IPS-15b (cell line): Measurements from ENCODE around the gene MSMB.

ENCODE experiments used
- H3K27me3 ChIP-seq: one replicate; pipeline ENCODE4 v1.6.1; 2013; ENCODE audit warnings: low read length; ENCODE audit not compliant: control insufficient read depth, insufficient read depth
- H3K36me3 ChIP-seq: one replicate; pipeline ENCODE4 v1.6.1; 2013; ENCODE audit warnings: low read length; ENCODE audit not compliant: control insufficient read depth, insufficient read depth
- H3K4me1 ChIP-seq: one replicate; pipeline ENCODE4 v1.6.1; 2013; ENCODE audit warnings: mild to moderate bottlenecking, low read length; ENCODE audit not compliant: control insufficient read depth, insufficient read depth
- H3K4me3 ChIP-seq: one replicate; pipeline ENCODE4 v1.5.1; 2013; ENCODE audit warnings: low read depth, low read length
- H3K9ac ChIP-seq: one replicate; pipeline ENCODE4 v1.6.1; 2013; ENCODE audit warnings: low read depth, mild to moderate bottlenecking, low read length
- H3K9me3 ChIP-seq: one replicate; pipeline ENCODE4 v1.6.1; 2013; ENCODE audit warnings: mild to moderate bottlenecking, low read length; ENCODE audit not compliant: control insufficient read depth, insufficient read depth

MSMB gene

GRCh38 chr10:46080886-46081285 lies 34.8 kb upstream of the MSMB start:
- H3K36me3 ChIP-seq = no peaks in the 10 kb centered on the region
- no peaks in the 10 kb centered on the region for H3K9me3 ChIP-seq
- no peak overlapping the region for H3K4me3 ChIP-seq
- no peak overlapping the region for H3K9ac ChIP-seq
- no peaks in the 10 kb centered on the region for H3K27me3 ChIP-seq
- H3K4me1 ChIP-seq = no peaks in the 10 kb centered on the region

- Histone ChIP-seq H3K9me3 (no peaks in the 10 kb centered on the region), H3K4me3 (no peak overlapping the region)
These were observed 33.9 kb upstream of the MSMB start for GRCh38 chr10:46079831-46080585.

GRCh38 chr10:46077731-46078413 lies 31.8 kb upstream of the MSMB start:
- H3K9me3 ChIP-seq = no peaks in the 10 kb centered on the region
- no peak overlapping the region for H3K4me3 ChIP-seq
- H3K27me3 ChIP-seq = no peaks in the 10 kb centered on the region
- no peak overlapping the region for H3K9ac ChIP-seq
- no peaks in the 10 kb centered on the region for H3K4me1 ChIP-seq
- H3K36me3 ChIP-seq = no peaks in the 10 kb centered on the region

More at GRCh38 chr10:46079831-46080585, 33.9 kb upstream of the MSMB start:
- Histone ChIP-seq H3K9ac (no peak overlapping the region), H3K36me3 (no peaks in the 10 kb centered on the region), H3K4me1 (no peaks in the 10 kb centered on the region), H3K27me3 (no peaks in the 10 kb centered on the region)

GRCh38 chr10:46077141-46077554 lies 31.1 kb upstream of the MSMB start:
- H3K4me1 ChIP-seq = no peaks in the 10 kb centered on the region
- no peak overlapping the region for H3K9ac ChIP-seq
- H3K9me3 ChIP-seq = no peaks in the 10 kb centered on the region
- H3K4me3 ChIP-seq = no peak overlapping the region
- H3K36me3 ChIP-seq = no peaks in the 10 kb centered on the region
- no peaks in the 10 kb centered on the region for H3K27me3 ChIP-seq

GRCh38 chr10:46075869-46076268 lies 29.8 kb upstream of the MSMB start:
- no peaks in the 10 kb centered on the region for H3K4me1 ChIP-seq

GRCh38 chr10:46074196-46074946 lies 28.3 kb upstream of the MSMB start:
- no peaks in the 10 kb centered on the region for H3K4me1 ChIP-seq
- H3K36me3 ChIP-seq = no peaks in the 10 kb centered on the region
- no peak overlapping the region for H3K9ac ChIP-seq
- no peaks in the 10 kb centered on the region for H3K27me3 ChIP-seq
- no peak overlapping the region for H3K4me3 ChIP-seq
- no peaks in the 10 kb centered on the region for H3K9me3 ChIP-seq

More at GRCh38 chr10:46075869-46076268, 29.8 kb upstream of the MSMB start:
- no peaks in the 10 kb centered on the region for H3K27me3 ChIP-seq
- no peak overlapping the region for H3K4me3 ChIP-seq
- H3K9ac ChIP-seq = no peak overlapping the region
- H3K36me3 ChIP-seq = no peaks in the 10 kb centered on the region
- no peaks in the 10 kb centered on the region for H3K9me3 ChIP-seq

- H3K9me3 ChIP-seq = no peaks in the 10 kb centered on the region
- no peaks in the 10 kb centered on the region for H3K27me3 ChIP-seq
- H3K36me3 ChIP-seq = no peaks in the 10 kb centered on the region
- H3K4me3 ChIP-seq = no peak overlapping the region
- no peak overlapping the region for H3K9ac ChIP-seq
- H3K4me1 ChIP-seq = no peaks in the 10 kb centered on the region
These were observed 27.5 kb upstream of the MSMB start for GRCh38 chr10:46073564-46073963.

- H3K36me3 ChIP-seq = no peaks in the 10 kb centered on the region
- no peaks in the 10 kb centered on the region for H3K4me1 ChIP-seq
- H3K9ac ChIP-seq = no peak overlapping the region
- no peaks in the 10 kb centered on the region for H3K9me3 ChIP-seq
- no peak overlapping the region for H3K4me3 ChIP-seq
- H3K27me3 ChIP-seq = no peaks in the 10 kb centered on the region
These were observed 24.7 kb upstream of the MSMB start for GRCh38 chr10:46070749-46071148.

- H3K9ac ChIP-seq = no peak overlapping the region
- no peaks in the 10 kb centered on the region for H3K4me1 ChIP-seq
- no peaks in the 10 kb centered on the region for H3K36me3 ChIP-seq
- no peaks in the 10 kb centered on the region for H3K9me3 ChIP-seq
- no peak overlapping the region for H3K4me3 ChIP-seq
- H3K27me3 ChIP-seq = no peaks in the 10 kb centered on the region
These were observed 23.8 kb upstream of the MSMB start for GRCh38 chr10:46069771-46070463.

- Histone ChIP-seq H3K4me1 (no peaks in the 10 kb centered on the region), H3K36me3 (no peaks in the 10 kb centered on the region), H3K9ac (no peak overlapping the region), H3K9me3 (no peaks in the 10 kb centered on the region), H3K27me3 (no peaks in the 10 kb centered on the region), H3K4me3 (no peak overlapping the region)
These were observed 22.8 kb upstream of the MSMB start for GRCh38 chr10:46068905-46069304.

GRCh38 chr10:46068117-46068516 lies 22.0 kb upstream of the MSMB start:
- Histone ChIP-seq H3K4me3 (no peak overlapping the region), H3K9me3 (no peaks in the 10 kb centered on the region), H3K36me3 (no peaks in the 10 kb centered on the region), H3K4me1 (no peaks in the 10 kb centered on the region), H3K27me3 (no peaks in the 10 kb centered on the region), H3K9ac (no peak overlapping the region)
